SU-DHL-6 (cell line): ENCODE results near the gene DCAF7.

Experiments used
- H2AFZ ChIP-seq: fragments of 200-600 bp; sonication (generic); 2 replicates; pipeline ENCODE4 v1.6.1; 2014; ENCODE audit warnings: low read depth, mild to moderate bottlenecking, moderate library complexity, mixed read lengths, antibody characterized with exemption, low read length; ENCODE audit not compliant: severe bottlenecking
- H3F3A ChIP-seq: fragments of 200-600 bp; shearing (Covaris generic); 2 replicates; pipeline ENCODE4 v1.6.0; 2016; ENCODE audit warnings: antibody characterized with exemption, mild to moderate bottlenecking; ENCODE audit not compliant: insufficient read depth
- H3K27ac ChIP-seq: fragments of 200-600 bp; sonication (generic); 2 replicates; pipeline ENCODE4 v1.5.1; 2016; ENCODE audit warnings: low read depth, mild to moderate bottlenecking, low read length, moderate library complexity, mixed read lengths
- H3K27me3 ChIP-seq: fragments of 200-600 bp; sonication (generic), shearing (Covaris generic); 2 replicates; pipeline ENCODE4 v1.6.0; 2014; ENCODE audit warnings: mild to moderate bottlenecking, low read length
- H3K36me3 ChIP-seq: fragments of 200-600 bp; sonication (generic); 2 replicates; pipeline ENCODE4 v1.6.1; 2014; ENCODE audit warnings: mild to moderate bottlenecking, low read length, mixed read lengths
- H3K4me2 ChIP-seq: fragments of 300-600, 200-600 bp; shearing (Covaris generic), sonication (generic); 2 replicates; pipeline ENCODE4 v1.6.0; 2014; ENCODE audit warnings: low read length, low read depth, mild to moderate bottlenecking; ENCODE audit not compliant: poor library complexity, severe bottlenecking
- H3K4me3 ChIP-seq: fragments of 200-600 bp; sonication (generic); 2 replicates; pipeline ENCODE4 v1.5.1; 2014; ENCODE audit warnings: antibody characterized with exemption, low read length, mild to moderate bottlenecking, mixed read lengths; ENCODE audit not compliant: insufficient read depth, poor library complexity, severe bottlenecking
- H3K79me2 ChIP-seq: fragments of 200-600 bp; sonication (generic); 2 replicates; pipeline ENCODE4 v1.6.1; 2014; ENCODE audit warnings: mild to moderate bottlenecking, low read length, moderate library complexity; ENCODE audit not compliant: insufficient read depth
- H3K9ac ChIP-seq: fragments of 200-600 bp; sonication (generic); 2 replicates; pipeline ENCODE4 v1.7.0; 2014; ENCODE audit warnings: mild to moderate bottlenecking, low read length
- H3K9me2 ChIP-seq: fragments of 200-600 bp; sonication (generic); replicated peaks from 2 replicates; pipeline ENCODE4 v1.6.1; 2014; ENCODE audit warnings: low read length; ENCODE audit not compliant: insufficient read depth
- H3K9me3 ChIP-seq: fragments of 200-600 bp; sonication (generic); 2 replicates; pipeline ENCODE4 v1.6.1; 2014; ENCODE audit warnings: low read length, mixed read lengths; ENCODE audit not compliant: insufficient read depth
- H4K20me1 ChIP-seq: fragments of 200-600 bp; sonication (generic); 2 replicates; pipeline ENCODE4 v1.6.1; 2014; ENCODE audit warnings: low read depth, mild to moderate bottlenecking, antibody characterized with exemption, low read length, moderate library complexity, mixed read lengths
- CTCF ChIP-seq: fragments of 200-600 bp; sonication (generic); IDR thresholded peaks from one replicate; pipeline ENCODE4 v1.5.1; 2017; ENCODE audit warnings: antibody characterized with exemption, mild to moderate bottlenecking, low read length, moderate library complexity; ENCODE audit not compliant: insufficient read depth, poor library complexity, severe bottlenecking
- EZH2phosphoT487 ChIP-seq: fragments of 200-600 bp; sonication (generic), shearing (Covaris generic); conservative IDR thresholded peaks from 2 replicates; pipeline ENCODE4 v1.6.1; 2018; ENCODE audit warnings: mild to moderate bottlenecking, antibody characterized with exemption, low read length, moderate library complexity, mixed read lengths

Gene DCAF7

GRCh38 chr17:63526861-63527260 is 23.4 kb upstream of the DCAF7 start:
- Histone ChIP-seq H3K4me2 (no peak overlapping the region), H3K27me3 (no peaks in the 10 kb centered on the region), H3K9me2 (no peaks in the 10 kb centered on the region), H3K9me3 (no peaks in the 10 kb centered on the region), H3K4me3 (no peak overlapping the region), H2AFZ (no peak overlapping the region), H3F3A (no peaks in the 10 kb centered on the region), H4K20me1 (no peaks in the 10 kb centered on the region), H3K9ac (no peak overlapping the region), H3K27ac (no peak overlapping the region), H3K36me3 (no peaks in the 10 kb centered on the region), H3K79me2 (no peaks in the 10 kb centered on the region)
- no peak for TF ChIP-seq CTCF
- TF ChIP-seq EZH2phosphoT487, result no peak

GRCh38 chr17:63528183-63528582 is 22.1 kb upstream of the DCAF7 start:
- Histone ChIP-seq H3K9me2 (no peaks in the 10 kb centered on the region), H3K36me3 (no peaks in the 10 kb centered on the region), H3K27me3 (no peaks in the 10 kb centered on the region), H3K4me2 (no peak overlapping the region), H4K20me1 (no peaks in the 10 kb centered on the region), H3F3A (no peaks in the 10 kb centered on the region), H3K9me3 (no peaks in the 10 kb centered on the region), H3K4me3 (no peak overlapping the region), H3K27ac (no peak overlapping the region), H2AFZ (no peak overlapping the region), H3K9ac (no peak overlapping the region), H3K79me2 (no peaks in the 10 kb centered on the region)
- TF ChIP-seq EZH2phosphoT487 (no peak), CTCF (no peak)

- Histone ChIP-seq H3K9me2 (no peaks in the 10 kb centered on the region), H3K27me3 (no peaks in the 10 kb centered on the region), H3K9me3 (no peaks in the 10 kb centered on the region), H2AFZ (no peak overlapping the region), H3K4me3 (no peak overlapping the region), H3K36me3 (no peaks in the 10 kb centered on the region), H3F3A (no peaks in the 10 kb centered on the region), H4K20me1 (no peaks in the 10 kb centered on the region), H3K27ac (no peak overlapping the region), H3K79me2 (no peaks in the 10 kb centered on the region), H3K9ac (no peak overlapping the region), H3K4me2 (no peak overlapping the region)
- no peak for TF ChIP-seq CTCF
- no peak for TF ChIP-seq EZH2phosphoT487
Observed at GRCh38 chr17:63529711-63530556, 20.3 kb upstream of the DCAF7 start.
